Measurements from ENCODE around the gene TCF4.

TCF4 gene

GRCh38 chr18:55320424-55321264 lies 267.3 kb downstream of the TCF4 start:
- no peak for DNase-seq (ENCODE audit: low spot score)

- no peak for DNase-seq (ENCODE audit: low spot score)
Measured at GRCh38 chr18:55319459-55320193, 268.4 kb downstream of the TCF4 start.

GRCh38 chr18:55318951-55319441 lies 269.0 kb downstream of the TCF4 start:
- no peak for DNase-seq (ENCODE audit: low spot score)

- no peak for DNase-seq (ENCODE audit: low spot score)
Measured at GRCh38 chr18:55317864-55318263, 270.1 kb downstream of the TCF4 start.

GRCh38 chr18:55317324-55317723 lies 270.7 kb downstream of the TCF4 start:
- no peak for DNase-seq (ENCODE audit: low spot score)

GRCh38 chr18:55316486-55317184 lies 271.4 kb downstream of the TCF4 start:
- no peak for DNase-seq (ENCODE audit: low spot score)

GRCh38 chr18:55314615-55315237 lies 273.3 kb downstream of the TCF4 start:
- no peak for DNase-seq (ENCODE audit: low spot score)

- DNase-seq (ENCODE audit: low spot score), result no peak
Measured at GRCh38 chr18:55314031-55314430, 274.0 kb downstream of the TCF4 start.

GRCh38 chr18:55310863-55311262 lies 277.1 kb downstream of the TCF4 start:
- no peak for DNase-seq (ENCODE audit: low spot score)

GRCh38 chr18:55310044-55310676 lies 277.8 kb downstream of the TCF4 start:
- no peak for DNase-seq (ENCODE audit: low spot score)

GRCh38 chr18:55309249-55309648 lies 278.7 kb downstream of the TCF4 start:
- DNase-seq (ENCODE audit: low spot score), result no peak

GRCh38 chr18:55307505-55307904 lies 280.5 kb downstream of the TCF4 start:
- DNase-seq (ENCODE audit: low spot score), result no peak

GRCh38 chr18:55306359-55307024 lies 281.5 kb downstream of the TCF4 start:
- no peak for DNase-seq (ENCODE audit: low spot score)

- DNase-seq (ENCODE audit: low spot score), result no peak
Measured at GRCh38 chr18:55302167-55302833, 285.7 kb downstream of the TCF4 start.

GRCh38 chr18:55301824-55302166 lies 286.2 kb downstream of the TCF4 start:
- DNase-seq (ENCODE audit: low spot score), result no peak

GRCh38 chr18:55300936-55301531 lies 287.0 kb downstream of the TCF4 start:
- no peak for DNase-seq (ENCODE audit: low spot score)

GRCh38 chr18:55300421-55300935 lies 287.5 kb downstream of the TCF4 start:
- no peak for DNase-seq (ENCODE audit: low spot score)

- no peak for DNase-seq (ENCODE audit: low spot score)
Measured at GRCh38 chr18:55296778-55297177, 291.2 kb downstream of the TCF4 start.

- DNase-seq (ENCODE audit: low spot score), result no peak
Measured at GRCh38 chr18:55296115-55296514, 291.9 kb downstream of the TCF4 start.

GRCh38 chr18:55290898-55291297 lies 297.1 kb downstream of the TCF4 start:
- DNase-seq (ENCODE audit: low spot score), result no peak
